Cardiac fibroblast (primary cell): ENCODE results near the gene GUCY1A2.

Experiments used
- DNase-seq, 2 donors: peaks; one replicate each; pipeline versions ENCODE4 v3.0.0 to v3.0.0-alpha.2; 2010; ENCODE audit warnings: low read depth in 2 of 2
- H3K4me3 ChIP-seq, 2 donors: replicated peaks in 1 of 2; 1 replicate in 1 of 2; 2 replicates in 1 of 2; pipeline ENCODE4 v1.5.1; 2011; ENCODE audit warnings: low read depth in 2 of 2, low read length in 2 of 2, mild to moderate bottlenecking in 2 of 2, moderate library complexity in 1 of 2
- CTCF ChIP-seq: IDR thresholded peaks from one replicate; pipeline ENCODE4 v1.5.1; 2011; ENCODE audit warnings: low read depth, mild to moderate bottlenecking, low read length, inconsistent platforms

Gene GUCY1A2

GRCh38 chr11:106988151-106989077, 29.9 kb downstream of the GUCY1A2 start:
- DNase-seq = peak; percentile 57 to 67
- no peak overlapping the region for H3K4me3 ChIP-seq
- TF ChIP-seq CTCF = no peak

GRCh38 chr11:106986673-106987072, 31.6 kb downstream of the GUCY1A2 start:
- no peak overlapping the region for H3K4me3 ChIP-seq
- TF ChIP-seq CTCF = no peak
- no peak for DNase-seq

DNA sequence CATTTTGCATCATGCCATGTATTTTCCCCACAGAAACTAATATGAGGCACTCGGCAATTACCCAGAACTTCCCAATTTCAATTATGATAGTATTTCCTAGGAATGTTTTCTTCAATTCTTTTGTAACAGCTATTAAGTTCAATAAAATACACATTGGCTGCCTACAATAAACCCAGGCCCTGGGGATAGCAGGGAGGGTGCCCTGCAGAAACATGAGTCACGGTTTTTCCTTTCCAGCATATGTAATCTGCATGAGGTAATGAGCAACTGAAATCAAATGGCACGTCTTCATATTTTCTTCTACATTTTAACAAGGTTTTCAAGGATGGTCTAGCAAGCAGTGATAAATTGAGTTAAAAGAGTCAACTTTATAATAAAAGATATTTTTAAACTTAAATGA, 32.0 kb downstream of the GUCY1A2 start:
- DNase-seq = peak; percentile 35 to 79
- H3K4me3 ChIP-seq = no peak overlapping the region
- TF ChIP-seq CTCF = no peak

GRCh38 chr11:106983991-106984390, 34.3 kb downstream of the GUCY1A2 start:
- TF ChIP-seq CTCF = no peak
- no peak overlapping the region for H3K4me3 ChIP-seq
- no peak for DNase-seq

DNA sequence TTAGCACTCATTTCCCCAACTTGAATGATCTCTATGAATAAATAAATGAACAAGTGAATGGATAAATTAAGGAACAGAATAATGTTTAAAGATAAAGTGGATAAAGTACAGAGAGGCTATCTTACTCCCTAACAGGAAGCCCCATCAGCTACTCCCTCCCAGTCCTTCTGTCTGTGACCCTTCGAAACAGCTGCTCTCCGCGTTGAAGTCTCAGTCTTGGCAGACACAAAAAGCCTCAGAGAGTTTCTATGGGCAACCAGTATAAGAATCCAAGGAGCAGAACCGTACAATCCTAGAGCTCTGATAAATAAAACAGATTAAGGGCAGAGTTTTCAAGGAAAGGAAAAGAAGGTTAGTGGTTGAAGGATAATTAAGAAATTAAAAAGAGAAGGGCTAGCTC, 35.0 kb downstream of the GUCY1A2 start:
- TF ChIP-seq CTCF = no peak
- no peak for DNase-seq
- H3K4me3 ChIP-seq = no peak overlapping the region

DNA sequence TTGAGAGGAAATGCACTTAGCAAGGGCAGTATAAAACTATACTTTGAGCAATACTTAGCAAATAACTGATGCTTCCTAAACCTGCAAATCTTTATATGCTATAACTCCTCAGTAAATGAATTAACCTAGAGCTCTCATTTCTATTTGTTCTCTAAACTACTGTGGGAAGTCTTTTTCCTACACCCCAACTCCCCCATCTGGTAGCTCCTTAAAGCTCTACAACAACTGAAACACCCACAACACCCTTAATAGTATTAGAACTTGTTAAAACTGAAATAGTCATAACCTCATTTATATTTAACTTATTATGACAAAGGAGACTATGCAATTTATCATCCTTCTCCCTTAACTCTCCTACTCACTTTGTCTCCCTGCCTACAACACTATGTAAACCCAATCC, 43.4 kb downstream of the GUCY1A2 start:
- TF ChIP-seq CTCF = no peak
- H3K4me3 ChIP-seq = no peak overlapping the region
- peak in 1 of 2 donors; percentile 34 for DNase-seq
